Body of pancreas (tissue), 4 donors: Measurements from ENCODE around the gene ZNF469. TPM values are rescaled to one million over a fixed set of nuclear protein-coding genes. Genes with fewer than 3 reads are reported as not detected.

Experiments
- ATAC-seq: fragments of 150-250 bp; one replicate; pipeline ENCODE4 v1.9.1; 2016
- DNase-seq, 4 donors: peaks; one replicate each; pipeline ENCODE4 v3.0.0-alpha.2; 2019
- H3K27ac ChIP-seq, 4 donors: fragments of 200-600 bp; sonication (generic); 1 replicate in 3 of 4; 2 replicates in 1 of 4; pipeline versions ENCODE4 v1.5.1 to v1.6.1; 2016 to 2019; ENCODE audit warnings: mild to moderate bottlenecking in 1 of 4, mixed read lengths in 1 of 4, moderate library complexity in 1 of 4
- H3K27me3 ChIP-seq, 2 donors: fragments of 200-600 bp; sonication (generic); one replicate each; pipeline ENCODE4 v1.6.0; 2016; ENCODE audit warnings: mild to moderate bottlenecking in 1 of 2
- H3K36me3 ChIP-seq, 2 donors: fragments of 200-600 bp; sonication (generic); replicated peaks in 1 of 2; 2 replicates each; pipeline ENCODE4 v1.5.1; 2016; ENCODE audit warnings: low read depth in 2 of 2; ENCODE audit not compliant: insufficient read depth in 1 of 2
- H3K4me1 ChIP-seq: fragments of 200-600 bp; sonication (generic); one replicate; pipeline ENCODE4 v1.6.0; 2016
- H3K4me3 ChIP-seq, 2 donors: fragments of 200-600 bp; sonication (generic); 1 replicate in 1 of 2; 2 replicates in 1 of 2; pipeline ENCODE4 v1.5.1; 2016 to 2019
- H3K9me3 ChIP-seq, 3 donors: fragments of 200-600 bp; sonication (generic); 1 replicate in 2 of 3; 2 replicates in 1 of 3; pipeline ENCODE4 v1.5.1; 2016
- POLR2A ChIP-seq, 3 donors: fragments of 450-650 bp; IDR thresholded peaks; one replicate each; pipeline ENCODE4 v1.6.1; 2016; ENCODE audit warnings: antibody characterized with exemption in 3 of 3, mild to moderate bottlenecking in 2 of 3
- WGBS, 2 donors: methylation state at CpG; one replicate each; pipeline ENCODE4 v1.1.5; 2017; 5-methylcytosine and 5-hydroxymethylcytosine counted together
- intact Hi-C: fragments of 100-400 bp; cut with DNase I; formaldehyde crosslinking; loops from one replicate; pipeline ENCODE4 v1.15.1; 2023
- total RNA-seq, 2 donors: library from RNA; depleted of rRNA; stranded (reverse); fragments of >200 nt; gene quantifications; one replicate each; pipeline ENCODE4 v1.1.0, GENCODE V29; 2016
- TF ChIP-seq, protein P1 (sequence below), 7 experiments: fragments of 450-650 bp in 4 of 7; fragments of 200-600 bp in 3 of 7; sonication (generic) in 3 of 7; IDR thresholded peaks; one replicate each; pipeline ENCODE4 v1.5.1; 2016 to 2019; ENCODE audit warnings: antibody characterized with exemption in 7 of 7

ZNF469 gene
- total RNA-seq, 2 donors from 2014 or later, result 0.99 to 1.0 TPM

DNA sequence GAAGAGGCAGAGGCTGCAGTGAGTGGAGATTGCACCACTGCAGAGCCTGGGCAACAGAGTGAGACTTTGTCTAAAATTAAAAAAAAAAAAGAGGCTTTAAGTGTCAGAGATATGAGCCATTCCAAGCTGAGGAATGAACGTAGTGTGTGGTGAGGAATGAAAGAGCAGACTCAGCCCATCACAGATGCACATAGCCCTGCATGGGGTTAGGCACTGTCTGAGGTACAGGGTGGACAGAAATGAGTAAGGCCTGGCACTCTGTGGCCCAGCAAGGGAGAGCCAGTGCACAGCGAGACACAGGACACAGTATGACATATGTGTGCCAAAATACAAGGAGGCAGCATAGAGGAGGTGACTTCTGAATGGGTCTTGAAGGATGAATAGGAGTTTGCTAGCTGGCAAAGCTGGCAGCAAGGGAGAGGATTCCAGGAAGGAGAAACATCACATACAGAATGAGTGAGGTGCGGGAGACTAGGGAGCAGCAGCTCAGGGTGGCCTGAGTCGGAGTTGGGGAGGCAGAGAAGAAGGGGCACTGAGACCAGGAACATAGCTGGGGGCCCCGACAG is 8.7 kb upstream of the ZNF469 start:
- H3K36me3 ChIP-seq, result no peaks in the 10 kb centered on the region
- intact Hi-C loops, result no loop called here
- H3K4me1 ChIP-seq, result no peaks in the 10 kb centered on the region
- H3K4me3 ChIP-seq, result no peak overlapping the region
- 81 to 87% methylated on average over 5 of the region's 5 CpGs for WGBS, 2 donors
- no peaks in the 10 kb centered on the region for H3K27me3 ChIP-seq
- no peak overlapping the region for H3K27ac ChIP-seq
- no peaks in the 10 kb centered on the region for H3K9me3 ChIP-seq
- DNase-seq, result no peak
- no peak for ATAC-seq
- TF ChIP-seq, protein P1, sequence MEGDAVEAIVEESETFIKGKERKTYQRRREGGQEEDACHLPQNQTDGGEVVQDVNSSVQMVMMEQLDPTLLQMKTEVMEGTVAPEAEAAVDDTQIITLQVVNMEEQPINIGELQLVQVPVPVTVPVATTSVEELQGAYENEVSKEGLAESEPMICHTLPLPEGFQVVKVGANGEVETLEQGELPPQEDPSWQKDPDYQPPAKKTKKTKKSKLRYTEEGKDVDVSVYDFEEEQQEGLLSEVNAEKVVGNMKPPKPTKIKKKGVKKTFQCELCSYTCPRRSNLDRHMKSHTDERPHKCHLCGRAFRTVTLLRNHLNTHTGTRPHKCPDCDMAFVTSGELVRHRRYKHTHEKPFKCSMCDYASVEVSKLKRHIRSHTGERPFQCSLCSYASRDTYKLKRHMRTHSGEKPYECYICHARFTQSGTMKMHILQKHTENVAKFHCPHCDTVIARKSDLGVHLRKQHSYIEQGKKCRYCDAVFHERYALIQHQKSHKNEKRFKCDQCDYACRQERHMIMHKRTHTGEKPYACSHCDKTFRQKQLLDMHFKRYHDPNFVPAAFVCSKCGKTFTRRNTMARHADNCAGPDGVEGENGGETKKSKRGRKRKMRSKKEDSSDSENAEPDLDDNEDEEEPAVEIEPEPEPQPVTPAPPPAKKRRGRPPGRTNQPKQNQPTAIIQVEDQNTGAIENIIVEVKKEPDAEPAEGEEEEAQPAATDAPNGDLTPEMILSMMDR (IDR thresholded peaks at IDR 0.05), result no peak
- TF ChIP-seq POLR2A (IDR thresholded peaks at IDR 0.05), result no peak

DNA sequence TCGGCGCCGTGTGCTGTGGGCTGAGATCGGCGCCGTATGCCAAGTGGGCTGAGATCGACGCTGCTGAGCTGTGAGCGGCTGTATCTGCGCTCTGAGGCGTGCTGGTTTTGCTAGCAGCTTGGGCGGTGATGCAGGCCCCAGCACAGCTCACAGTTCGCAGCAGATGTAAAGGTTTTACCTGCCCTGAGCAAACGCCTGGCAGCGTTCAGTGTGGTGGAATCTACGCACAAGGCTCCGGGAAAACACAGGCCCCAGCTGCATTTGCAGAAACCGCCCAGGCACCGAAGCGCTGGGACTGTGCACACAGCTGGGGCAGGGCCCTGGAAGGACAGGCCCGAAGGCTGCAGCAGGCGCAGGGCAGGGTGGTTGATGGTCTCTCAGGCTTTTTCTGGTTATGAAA is 8.0 kb upstream of the ZNF469 start:
- Histone ChIP-seq H3K27ac (no peak overlapping the region), H3K9me3 (no peaks in the 10 kb centered on the region), H3K27me3 (no peaks in the 10 kb centered on the region), H3K4me3 (no peak overlapping the region), H3K4me1 (no peaks in the 10 kb centered on the region), H3K36me3 (no peaks in the 10 kb centered on the region)
- DNase-seq (no peak), ATAC-seq (no peak)
- TF ChIP-seq POLR2A (IDR thresholded peaks at IDR 0.05), result no peak
- TF ChIP-seq, protein P1 (IDR thresholded peaks at IDR 0.05), result no peak
- WGBS, 2 donors, result 81 to 86% methylated on average over 18 to 22 of the region's 22 CpGs
- intact Hi-C loops, result no loop called here

DNA sequence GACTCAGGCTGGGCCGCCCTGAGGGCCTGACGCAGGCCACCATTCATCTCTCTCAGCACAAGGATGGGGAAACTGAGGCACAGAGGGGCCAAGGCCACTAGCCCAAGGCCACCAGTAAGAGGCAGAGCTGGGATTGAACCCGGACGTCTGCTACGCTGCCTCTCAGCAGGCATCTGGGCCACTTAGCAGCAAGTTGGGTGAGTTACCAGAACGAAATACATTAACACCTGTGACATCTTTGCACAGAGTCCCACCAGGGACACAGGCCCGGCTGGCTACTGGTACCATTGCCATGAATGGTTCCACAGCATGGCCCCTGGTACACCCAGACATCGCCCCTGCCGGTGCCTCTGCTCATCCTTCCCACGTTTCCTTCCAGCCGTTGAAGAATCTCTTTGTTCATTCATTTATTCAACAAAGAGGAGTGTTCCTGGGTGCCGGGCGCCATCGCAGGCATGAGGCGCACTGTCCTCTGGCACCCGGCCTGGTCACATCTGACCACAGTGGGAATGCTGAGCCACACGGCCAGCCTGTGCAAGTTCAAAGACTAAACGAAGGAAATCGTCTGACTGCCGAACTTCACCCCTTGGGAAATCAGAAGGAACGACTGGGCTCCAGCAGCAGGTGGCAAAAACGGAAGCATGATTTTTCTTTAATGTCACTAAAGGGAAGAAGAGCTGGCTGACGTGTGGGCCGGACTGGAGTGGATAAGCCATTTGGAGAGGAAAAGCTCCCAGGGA is 7.4 kb upstream of the ZNF469 start:
- no peaks in the 10 kb centered on the region for H3K27me3 ChIP-seq
- DNase-seq (peak in 1 of 4 donors; percentile 1), ATAC-seq (no peak)
- no peak overlapping the region for H3K4me3 ChIP-seq
- intact Hi-C loops, result no loop called here
- 69 to 76% methylated on average over 24 of the region's 24 CpGs for WGBS, 2 donors
- TF ChIP-seq POLR2A (IDR thresholded peaks at IDR 0.05), result no peak
- TF ChIP-seq, protein P1 (IDR thresholded peaks at IDR 0.05), result no peak
- no peaks in the 10 kb centered on the region for H3K4me1 ChIP-seq
- H3K27ac ChIP-seq, result no peak overlapping the region
- no peaks in the 10 kb centered on the region for H3K36me3 ChIP-seq
- no peaks in the 10 kb centered on the region for H3K9me3 ChIP-seq

DNA sequence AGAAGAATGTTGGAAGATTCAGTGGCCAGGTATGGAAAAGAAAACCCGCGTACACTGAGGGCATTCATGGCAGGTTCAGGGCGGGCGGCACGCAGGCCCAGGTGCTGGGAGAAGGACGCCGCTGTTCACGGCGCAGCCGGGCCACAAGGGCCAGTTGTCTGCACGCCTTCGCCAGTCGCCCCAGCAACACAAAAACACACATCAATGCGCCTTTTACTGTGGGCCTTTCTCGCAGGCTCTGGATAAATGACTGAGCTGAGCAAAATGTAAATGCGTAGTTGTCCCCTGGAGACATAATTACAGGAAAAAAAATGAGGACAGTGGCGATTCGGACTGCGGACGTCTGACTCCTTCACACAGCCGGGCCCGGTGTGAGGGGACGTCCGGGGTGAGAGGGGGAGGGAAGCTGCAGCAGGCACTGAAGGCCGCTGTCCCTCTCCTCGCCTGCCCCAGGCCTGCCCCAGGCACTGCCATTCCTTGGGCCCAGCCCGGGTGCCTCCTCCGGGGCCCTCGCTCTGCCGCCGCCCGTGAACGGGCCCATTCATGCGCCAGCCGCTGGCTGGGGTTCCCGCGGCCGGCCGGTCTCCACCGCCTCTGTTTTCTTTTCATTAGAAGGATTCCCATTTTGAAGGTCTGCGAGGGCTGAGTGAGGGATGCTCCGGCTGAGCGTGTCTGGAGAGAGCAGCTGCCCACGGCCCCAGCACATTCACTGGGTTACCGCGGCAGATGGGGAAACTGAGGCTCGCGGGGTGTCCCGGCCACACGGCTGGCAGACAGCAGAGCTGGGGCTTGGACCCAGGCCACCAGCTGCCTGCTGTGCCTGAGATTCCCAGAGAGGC is 6.5 kb upstream of the ZNF469 start:
- no peaks in the 10 kb centered on the region for H3K36me3 ChIP-seq
- H3K27me3 ChIP-seq, result no peaks in the 10 kb centered on the region
- intact Hi-C loops, result no loop called here
- no peak for TF ChIP-seq POLR2A (IDR thresholded peaks at IDR 0.05)
- TF ChIP-seq, protein P1 (IDR thresholded peaks at IDR 0.05), result no peak
- ATAC-seq, result no peak
- 55 to 62% methylated on average over 33 to 48 of the region's 50 CpGs for WGBS, 2 donors
- no peak overlapping the region for H3K4me3 ChIP-seq
- H3K9me3 ChIP-seq, result no peaks in the 10 kb centered on the region
- H3K4me1 ChIP-seq, result no peaks in the 10 kb centered on the region
- peak in 1 of 4 donors; percentile 3 for DNase-seq
- H3K27ac ChIP-seq, result no peak overlapping the region
